Spinal cord (tissue), 10 donors: ENCODE measurements around the gene KLF8. TPM values are rescaled to one million over a fixed set of nuclear protein-coding genes. Genes with fewer than 3 reads are reported as not detected.

ENCODE experiments used
- DNase-seq, 6 donors: peaks; one replicate each; pipeline versions ENCODE4 v3.0.0 to v3.0.0-alpha.2; 2013 to 2015; ENCODE audit warnings: low spot score in 6 of 6, low read depth in 4 of 6
- H3K27ac ChIP-seq: one replicate; pipeline ENCODE4 v1.5.1; 2013; ENCODE audit warnings: low read depth, low read length, control low read depth
- H3K27me3 ChIP-seq: one replicate; pipeline ENCODE4 v1.6.1; 2013; ENCODE audit warnings: low read length; ENCODE audit not compliant: control insufficient read depth, insufficient read depth
- H3K36me3 ChIP-seq: one replicate; pipeline ENCODE4 v1.6.1; 2013; ENCODE audit warnings: low read length; ENCODE audit not compliant: control insufficient read depth, insufficient read depth
- H3K4me1 ChIP-seq: one replicate; pipeline ENCODE4 v1.6.1; 2013; ENCODE audit warnings: low read length; ENCODE audit not compliant: control insufficient read depth, insufficient read depth
- H3K4me3 ChIP-seq: one replicate; pipeline ENCODE4 v1.5.1; 2013; ENCODE audit warnings: low read depth, low read length, control low read depth
- H3K9me3 ChIP-seq: one replicate; pipeline ENCODE4 v1.6.1; 2013; ENCODE audit warnings: low read length; ENCODE audit not compliant: control insufficient read depth, insufficient read depth
- WGBS: methylation state at CpG from one replicate; pipeline ENCODE4 v1.1.5; 2013; ENCODE audit warnings: missing lambda C conversion rate; ENCODE audit not compliant: insufficient coverage; 5-methylcytosine and 5-hydroxymethylcytosine counted together
- polyA plus RNA-seq, 2 donors: library from polyadenylated mRNA; unstranded; fragments of 120-200 nt; gene quantifications; one replicate each; pipeline ENCODE4 v1.2.1, GENCODE V29; 2013; ENCODE audit not compliant: insufficient read length in 2 of 2
- total RNA-seq, 2 donors: library from RNA; depleted of rRNA in 1 of 2; stranded (reverse); fragments of 120-200 nt in 1 of 2; fragments of >200 nt in 1 of 2; gene quantifications; one replicate each; pipeline versions ENCODE4 v1.2.3 to v1.2.4, GENCODE V29; 2013 to 2014
- donor health status: healthy.

KLF8 gene
- total and polyA plus RNA-seq, 4 donors: 9.0 to 10.9 (median 10.2) TPM

DNA sequence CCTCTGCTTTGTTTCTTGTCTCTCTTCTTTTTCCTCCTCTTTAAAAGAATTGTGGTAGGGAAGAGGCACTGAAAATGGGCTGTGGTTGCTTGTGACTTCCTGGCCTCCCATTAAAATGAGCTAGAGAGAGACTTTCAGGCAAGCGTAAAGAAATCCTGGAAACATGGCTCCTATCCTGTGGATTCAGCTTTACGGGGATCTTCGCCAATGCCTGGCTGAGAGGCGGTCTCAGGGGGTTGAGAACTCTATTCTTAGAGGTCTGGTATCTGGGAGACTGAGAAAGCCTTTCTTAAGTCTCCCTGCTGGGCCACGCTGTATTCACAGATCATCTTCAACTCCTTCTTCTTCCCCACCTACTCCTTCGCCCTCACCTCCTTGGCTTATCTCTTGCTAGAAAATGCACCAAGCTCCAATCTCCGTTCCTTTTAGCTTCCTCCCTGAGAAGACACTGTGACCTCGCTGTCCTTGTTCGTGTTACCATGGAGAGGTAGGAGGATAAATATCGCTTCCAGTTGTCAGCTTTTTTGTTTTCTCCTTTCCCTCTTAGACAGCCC lies 542 bp upstream of the KLF8 start:
- Histone ChIP-seq H3K9me3 (no peaks in the 10 kb centered on the region), H3K27ac (no peak overlapping the region), H3K4me3 (peak overlapping the region; percentile 39), H3K27me3 (peaks cover 24% of the 10 kb centered on the region), H3K36me3 (no peaks in the 10 kb centered on the region), H3K4me1 (no peaks in the 10 kb centered on the region)
- peak in 3 of 6 donors; percentile 15 to 67 (median 34) for DNase-seq
- 27% methylated on average over 5 of the region's 10 CpGs for WGBS

DNA sequence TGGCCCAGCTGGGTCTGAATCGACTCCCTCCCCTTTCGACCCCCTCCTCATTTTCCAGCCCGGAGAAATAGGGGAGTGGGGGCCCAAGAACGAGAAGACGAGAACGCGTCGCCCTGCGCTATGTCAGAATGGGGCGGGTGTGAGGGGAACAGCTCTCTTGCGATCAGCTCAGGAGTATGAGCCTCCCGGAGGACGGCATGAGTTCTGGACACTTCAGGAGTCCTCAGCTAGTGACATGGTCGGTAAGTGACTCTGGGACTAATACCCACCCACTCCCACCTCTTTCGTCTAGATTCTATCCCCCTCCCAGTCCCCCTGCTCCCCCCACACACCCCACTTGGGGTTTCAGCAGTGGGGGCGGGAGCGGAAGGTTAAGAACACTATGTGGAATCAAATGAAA lies 944 bp downstream of the KLF8 start:
- H3K4me3 ChIP-seq: peak overlapping the region; percentile 39
- H3K9me3 ChIP-seq: no peaks in the 10 kb centered on the region
- H3K27me3 ChIP-seq: peaks cover 24% of the 10 kb centered on the region
- no peaks in the 10 kb centered on the region for H3K36me3 ChIP-seq
- peak in 2 of 6 donors; percentile 9 to 35 for DNase-seq
- 50% methylated on average over 8 of the region's 17 CpGs for WGBS
- H3K4me1 ChIP-seq: no peaks in the 10 kb centered on the region
- peak overlapping the region; percentile 58 for H3K27ac ChIP-seq

DNA sequence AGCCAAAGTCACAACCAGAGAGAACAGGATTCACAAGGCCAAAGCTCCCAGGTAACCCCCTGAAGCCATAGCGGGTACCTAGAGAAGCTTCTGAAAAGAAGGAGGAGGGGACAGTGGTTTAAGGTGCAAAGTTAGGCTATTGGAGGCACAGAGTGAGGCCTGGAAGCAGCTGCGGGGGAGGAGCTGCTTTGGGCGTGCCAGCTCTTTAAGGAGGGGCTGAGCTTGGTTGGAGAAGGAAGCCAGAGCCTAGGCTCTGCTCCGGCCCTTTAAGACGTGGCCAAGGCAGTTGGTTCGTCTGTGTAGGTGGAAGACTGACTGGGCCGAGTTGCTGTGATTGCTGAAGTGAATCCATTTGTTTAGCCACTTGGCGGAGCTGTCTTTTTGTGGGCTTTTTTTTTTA lies 1.5 kb downstream of the KLF8 start:
- peak overlapping the region; percentile 27 for H3K27ac ChIP-seq
- 14% methylated on average over 7 of the region's 8 CpGs for WGBS

DNA sequence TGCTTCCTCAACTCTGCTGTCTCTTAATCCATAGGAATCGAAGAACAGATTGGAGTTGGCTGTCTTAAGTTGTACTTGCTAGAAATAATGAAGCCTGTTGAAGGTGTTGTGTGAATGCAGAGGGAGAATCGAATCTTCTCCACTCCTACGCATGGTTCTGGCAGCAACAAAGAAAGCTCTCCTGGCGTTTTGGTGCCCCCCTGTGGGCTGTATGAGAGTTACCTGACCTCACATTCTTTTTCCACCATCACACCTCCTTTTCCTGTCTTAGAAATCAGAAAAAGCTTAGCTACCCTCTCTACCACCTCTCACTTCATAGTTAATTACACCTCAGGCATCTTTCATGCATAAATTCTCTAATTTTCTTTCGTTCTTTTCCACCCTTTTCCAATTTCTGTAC lies 16.3 kb downstream of the KLF8 start:
- no peaks in the 10 kb centered on the region for H3K36me3 ChIP-seq
- no peaks in the 10 kb centered on the region for H3K4me1 ChIP-seq
- DNase-seq: peak in 3 of 6 donors; percentile 37 to 83 (median 71)
- no peaks in the 10 kb centered on the region for H3K9me3 ChIP-seq
- 0% methylated on average over 1 of the region's 5 CpGs for WGBS
- H3K4me3 ChIP-seq: no peak overlapping the region
- H3K27ac ChIP-seq: no peak overlapping the region
- H3K27me3 ChIP-seq: no peaks in the 10 kb centered on the region

More for the DNA sequence above, 1.5 kb downstream of the KLF8 start:
- Histone ChIP-seq H3K9me3 (no peaks in the 10 kb centered on the region), H3K36me3 (no peaks in the 10 kb centered on the region), H3K4me3 (peak overlapping the region; percentile 39), H3K4me1 (no peaks in the 10 kb centered on the region), H3K27me3 (peaks cover 23% of the 10 kb centered on the region)
- DNase-seq: peak in 2 of 6 donors; percentile 47 to 65

DNA sequence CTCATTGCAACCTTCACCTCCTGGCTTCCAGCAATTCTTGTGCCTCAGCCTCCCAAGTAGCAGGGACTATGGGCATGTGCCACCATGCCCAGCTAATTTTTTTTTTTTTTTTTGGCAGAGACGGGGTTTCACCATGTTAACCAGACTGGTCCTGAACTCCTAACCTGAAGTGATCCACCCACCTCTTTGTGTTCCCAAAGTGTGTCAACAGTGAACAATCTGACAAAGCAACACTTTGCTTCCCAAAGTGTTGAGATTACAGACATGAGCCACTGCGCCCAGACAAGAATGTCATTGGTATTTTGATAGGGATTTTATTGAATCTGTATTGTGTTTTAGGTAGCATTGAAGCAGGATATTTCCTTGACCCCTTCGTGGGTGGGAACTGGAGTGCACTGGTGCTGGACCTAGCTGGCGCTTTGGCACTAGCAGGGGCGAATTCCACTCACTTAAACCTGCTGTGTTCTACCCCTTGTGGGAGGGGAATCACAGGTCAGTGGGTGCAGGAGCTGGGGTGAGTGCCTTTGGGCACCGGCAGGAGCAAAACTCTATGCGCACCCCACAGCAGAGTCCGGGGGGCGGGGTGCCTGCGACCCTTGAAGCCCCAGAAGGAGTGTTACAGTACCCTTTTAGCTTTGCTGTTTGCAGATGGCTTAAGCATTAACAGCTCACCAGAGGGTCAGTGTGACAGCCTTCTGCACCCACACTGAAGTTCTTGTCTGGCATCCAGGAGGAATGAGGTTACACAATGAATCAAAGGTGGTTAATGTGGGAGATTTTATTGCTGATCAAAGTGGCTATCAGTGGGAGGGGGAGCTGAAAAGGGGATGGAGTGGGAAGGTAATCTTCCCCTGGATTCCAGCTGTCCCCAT lies 21.9 kb downstream of the KLF8 start:
- H3K4me1 ChIP-seq: no peaks in the 10 kb centered on the region
- no peak overlapping the region for H3K4me3 ChIP-seq
- H3K36me3 ChIP-seq: peaks cover 3% of the 10 kb centered on the region
- H3K27ac ChIP-seq: no peak overlapping the region
- no peak for DNase-seq
- H3K27me3 ChIP-seq: peaks cover 4% of the 10 kb centered on the region
- peaks cover 3% of the 10 kb centered on the region for H3K9me3 ChIP-seq
- 89% methylated on average over 8 of the region's 10 CpGs for WGBS

DNA sequence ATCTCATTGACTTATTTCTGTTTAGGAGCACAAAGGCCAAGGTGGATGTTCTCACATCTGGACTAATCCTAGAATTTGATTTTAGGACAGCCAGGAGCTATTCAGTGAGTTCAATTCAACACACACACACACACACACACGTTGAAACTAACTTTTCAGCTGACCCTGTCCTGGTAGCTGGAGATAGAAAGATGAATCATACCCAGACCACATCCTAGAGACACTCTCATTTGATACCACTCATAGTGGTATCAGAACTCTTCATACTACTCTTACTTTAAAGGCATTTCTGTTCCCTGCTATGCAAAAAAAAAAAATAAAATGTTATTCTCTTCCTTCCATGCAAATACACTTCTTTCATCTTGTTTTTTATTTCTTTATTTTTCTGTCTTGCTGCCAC lies 36.7 kb downstream of the KLF8 start:
- WGBS: no CpG with 5 or more reads among the region's 1 CpG
- Histone ChIP-seq H3K9me3 (no peaks in the 10 kb centered on the region), H3K27ac (no peak overlapping the region), H3K4me3 (no peak overlapping the region), H3K36me3 (peaks cover 4% of the 10 kb centered on the region), H3K27me3 (no peaks in the 10 kb centered on the region), H3K4me1 (no peaks in the 10 kb centered on the region)
- no peak for DNase-seq

DNA sequence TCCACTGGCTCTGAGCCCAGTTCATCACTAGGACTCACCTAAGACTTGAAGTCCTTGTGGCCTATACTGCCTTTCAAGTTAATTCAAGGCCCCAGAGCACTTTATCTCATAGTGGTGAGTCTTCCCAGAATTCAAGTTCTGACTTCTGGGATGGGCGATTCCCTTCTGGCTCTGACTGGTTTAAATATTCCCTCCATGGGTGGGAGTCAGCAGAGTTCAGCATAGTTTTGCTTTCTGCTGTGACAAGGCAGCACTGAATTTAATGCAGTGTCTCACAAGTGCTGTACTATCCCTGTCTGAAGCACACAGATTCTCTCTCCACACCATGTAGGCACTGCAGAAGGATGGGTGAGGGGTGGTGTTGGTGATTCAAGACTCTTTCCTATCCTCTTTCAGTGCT lies 46.5 kb downstream of the KLF8 start:
- Histone ChIP-seq H3K27me3 (no peaks in the 10 kb centered on the region), H3K4me3 (no peak overlapping the region), H3K27ac (no peak overlapping the region), H3K36me3 (no peaks in the 10 kb centered on the region), H3K9me3 (no peaks in the 10 kb centered on the region), H3K4me1 (no peaks in the 10 kb centered on the region)
- 60% methylated on average over 1 of the region's 1 CpG for WGBS
- no peak for DNase-seq

DNA sequence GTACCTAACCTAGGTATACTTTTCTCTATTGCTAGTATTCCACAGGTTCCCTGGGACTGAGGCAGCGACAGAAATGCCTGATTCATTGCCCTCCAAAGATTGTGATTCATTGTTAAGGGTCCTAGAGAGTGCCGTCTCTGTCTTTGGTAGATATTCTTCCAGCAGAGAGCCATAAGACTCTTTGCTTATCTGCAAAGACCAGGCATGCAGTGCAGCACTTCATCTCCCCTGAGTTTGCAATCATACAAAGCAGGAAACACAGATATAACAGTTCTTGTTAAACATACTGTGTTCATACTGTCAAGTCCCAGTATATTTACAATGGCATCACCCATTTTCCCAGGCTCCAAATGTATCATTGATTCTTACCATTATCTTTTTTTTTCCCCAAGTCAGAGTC lies 47.7 kb downstream of the KLF8 start:
- Histone ChIP-seq H3K27me3 (no peaks in the 10 kb centered on the region), H3K27ac (no peak overlapping the region), H3K36me3 (no peaks in the 10 kb centered on the region), H3K4me3 (no peak overlapping the region), H3K9me3 (no peaks in the 10 kb centered on the region), H3K4me1 (no peaks in the 10 kb centered on the region)
- WGBS: 60% methylated on average over 2 of the region's 2 CpGs
- DNase-seq: no peak

DNA sequence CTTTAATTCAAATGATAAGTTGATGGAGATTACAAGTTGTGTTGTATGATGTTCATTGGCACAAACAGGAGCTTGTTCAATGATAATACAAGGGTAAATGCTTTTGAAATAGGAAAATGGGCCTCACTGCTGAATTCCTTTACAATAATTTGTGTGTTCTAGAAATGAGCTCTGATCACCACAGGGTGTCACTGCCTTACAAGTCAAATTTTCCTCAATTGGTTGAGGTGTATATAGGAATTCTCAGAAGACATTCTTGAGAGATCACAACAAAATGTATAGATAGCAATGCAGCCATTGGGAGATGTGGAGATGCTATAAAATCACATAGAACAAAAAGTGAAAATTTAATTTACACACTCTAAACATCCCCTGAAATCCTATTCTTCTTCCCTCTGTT lies 49.6 kb downstream of the KLF8 start:
- H3K9me3 ChIP-seq: no peaks in the 10 kb centered on the region
- H3K4me3 ChIP-seq: no peak overlapping the region
- H3K4me1 ChIP-seq: no peaks in the 10 kb centered on the region
- peak in 4 of 6 donors; percentile 0 to 68 (median 13) for DNase-seq
- H3K27ac ChIP-seq: no peak overlapping the region
- no peaks in the 10 kb centered on the region for H3K36me3 ChIP-seq
- no peaks in the 10 kb centered on the region for H3K27me3 ChIP-seq

DNA sequence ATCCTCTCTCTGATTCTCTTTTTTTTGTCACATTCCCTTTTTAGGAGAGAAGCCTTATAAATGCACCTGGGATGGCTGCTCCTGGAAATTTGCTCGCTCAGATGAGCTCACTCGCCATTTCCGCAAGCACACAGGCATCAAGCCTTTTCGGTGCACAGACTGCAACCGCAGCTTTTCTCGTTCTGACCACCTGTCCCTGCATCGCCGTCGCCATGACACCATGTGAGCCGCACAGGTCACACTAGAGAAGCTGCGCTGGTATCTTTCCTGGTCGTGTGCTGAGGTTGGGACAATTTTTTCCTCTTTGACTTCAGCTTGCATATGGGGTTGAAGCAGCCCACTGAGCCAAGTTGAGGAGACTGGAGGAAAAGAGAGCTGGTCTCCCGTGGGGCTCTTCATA lies 52.1 kb downstream of the KLF8 start:
- Histone ChIP-seq H3K4me3 (no peak overlapping the region), H3K9me3 (no peaks in the 10 kb centered on the region), H3K36me3 (no peaks in the 10 kb centered on the region), H3K4me1 (no peaks in the 10 kb centered on the region), H3K27ac (no peak overlapping the region), H3K27me3 (no peaks in the 10 kb centered on the region)
- no peak for DNase-seq
- WGBS: 73% methylated on average over 12 of the region's 13 CpGs
